Measurements from ENCODE around the gene PRR23B.
"Not testable (repeated sequence)": the region's sequence is repeated elsewhere in the genome, so short reads cannot be mapped to it uniquely, and the experiment has no call there.

PRR23B gene

GRCh38 chr3:139020868-139021234 is at the start of gene PRR23B:
Gene PRR23B, minus strand, starts transcription at chr3:139020926. Its CDS starts 265 bp downstream, at chr3:139020661.
- no peak for FAIRE-seq

GRCh38 chr3:139062918-139063317 is 42.2 kb upstream of the PRR23B start:
- FAIRE-seq = no peak

GRCh38 chr3:139052802-139053600 is 32.3 kb upstream of the PRR23B start:
- FAIRE-seq = no peak

- FAIRE-seq = no peak
Observed at GRCh38 chr3:139044366-139045210, 23.9 kb upstream of the PRR23B start, which contains the start of gene PRR23C. Gene PRR23C, minus strand, starts transcription at chr3:139044892. Its CDS starts 272 bp downstream, at chr3:139044620.

- no peak for FAIRE-seq
Observed at GRCh38 chr3:139043554-139044365, 23.0 kb upstream of the PRR23B start.

- no peak for FAIRE-seq
Observed at GRCh38 chr3:139037478-139037877, 16.8 kb upstream of the PRR23B start.

GRCh38 chr3:139032326-139033002 is 11.7 kb upstream of the PRR23B start:
- FAIRE-seq = no peak

- not testable (repeated sequence) for FAIRE-seq
Observed at GRCh38 chr3:139030576-139030975, 9.8 kb upstream of the PRR23B start.

- FAIRE-seq = no peak
Observed at GRCh38 chr3:139024968-139025367, 4.2 kb upstream of the PRR23B start.

- FAIRE-seq = no peak
Observed at GRCh38 chr3:139020036-139020867, 474 bp downstream of the PRR23B start.

GRCh38 chr3:139016430-139017048 is 4.2 kb downstream of the PRR23B start:
- no peak for FAIRE-seq

GRCh38 chr3:139006051-139006716 is 14.5 kb downstream of the PRR23B start, which contains the start of gene PRR23A:
Gene PRR23A, minus strand, starts transcription at chr3:139006268. Its CDS starts 0 bp downstream, at chr3:139006268.
- no peak for FAIRE-seq

GRCh38 chr3:139005356-139005993 is 15.3 kb downstream of the PRR23B start:
- FAIRE-seq = no peak

- FAIRE-seq = no peak
Observed at GRCh38 chr3:138995706-138996105, 25.0 kb downstream of the PRR23B start.

GRCh38 chr3:138987181-138987580 is 33.5 kb downstream of the PRR23B start:
- FAIRE-seq = no peak

- no peak for FAIRE-seq
Observed at GRCh38 chr3:138985932-138986331, 34.8 kb downstream of the PRR23B start.

GRCh38 chr3:138984816-138985215 is 35.9 kb downstream of the PRR23B start:
- no peak for FAIRE-seq

- no peak for FAIRE-seq
Observed at GRCh38 chr3:138976047-138976446, 44.7 kb downstream of the PRR23B start.

- no peak for FAIRE-seq
Observed at GRCh38 chr3:138975351-138975750, 45.4 kb downstream of the PRR23B start.

- no peak for FAIRE-seq
Observed at GRCh38 chr3:138974462-138974861, 46.3 kb downstream of the PRR23B start.
